Natural killer cell treated with Interleukin-12 subunit alpha and Interleukin-12 subunit beta and Interleukin-15 and Interleukin-18, amount 100 ng/mL, for 72 hours (primary cell): Measurements from ENCODE around the gene AGBL4. TPM values are rescaled to one million over a fixed set of nuclear protein-coding genes. Genes with fewer than 3 reads are reported as not detected.

Source experiments
- total RNA-seq, 2 donors: library from RNA; stranded (reverse); gene quantifications; one replicate each; pipeline ENCODE4 v1.2.3, GENCODE V29; 2022

AGBL4 gene
- total RNA-seq, 2 donors from 2014 or later: 0.19 TPM; not detected in 1

Other genes with a start within 250 kb of the AGBL4 start
- not detected for gene ELAVL4, start 85.0 kb upstream of the AGBL4 start, total RNA-seq